ENCODE results near the gene CSF1. TPM values are rescaled to one million over a fixed set of nuclear protein-coding genes. Genes with fewer than 3 reads are reported as not detected.

CSF1 gene
- total RNA-seq, 1 experiment from 2014 or later: 3.0 TPM

DNA sequence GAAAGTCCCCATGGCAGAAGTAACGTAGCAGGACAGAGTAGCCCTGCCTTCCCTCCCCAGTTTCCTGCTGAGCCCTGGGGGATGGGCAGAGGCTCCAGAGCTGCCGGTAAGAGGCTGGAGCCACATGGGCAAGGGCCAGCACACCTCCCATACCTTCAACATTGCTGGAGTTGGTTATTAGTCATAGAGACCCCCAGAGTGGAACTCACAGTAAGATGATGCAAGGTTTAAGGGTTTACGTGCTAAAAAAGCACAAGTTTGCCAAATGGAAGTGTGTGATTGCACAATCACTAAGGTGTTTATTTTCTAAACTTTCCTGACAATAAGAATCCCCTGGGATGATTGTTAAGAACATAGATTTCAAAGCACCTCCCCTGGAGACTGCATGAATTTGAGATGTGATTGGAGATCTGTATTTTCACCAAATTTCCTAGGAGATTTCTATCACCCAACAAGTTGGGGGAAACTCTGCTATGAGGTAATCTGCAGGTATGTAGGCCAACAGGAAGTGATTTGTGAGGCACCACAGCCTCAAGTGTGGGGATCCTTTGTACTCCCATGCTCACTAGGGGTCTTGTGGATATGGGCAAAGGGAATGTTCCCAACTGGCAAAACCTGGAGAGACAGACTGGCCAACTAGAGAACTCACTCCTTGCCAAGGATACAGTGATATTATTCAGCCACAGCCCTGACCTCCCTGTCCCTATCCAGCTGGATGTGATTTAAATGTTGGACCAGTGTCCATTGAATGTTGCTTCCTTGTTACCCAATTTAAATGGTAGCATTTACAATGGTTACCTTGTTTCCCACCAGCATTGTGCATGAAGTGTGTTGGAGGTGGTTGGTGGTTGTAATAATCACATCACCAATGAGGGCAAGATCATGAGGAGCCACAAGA is 37.1 kb upstream of the CSF1 start (continued):
- TF ChIP-seq, protein P1, sequence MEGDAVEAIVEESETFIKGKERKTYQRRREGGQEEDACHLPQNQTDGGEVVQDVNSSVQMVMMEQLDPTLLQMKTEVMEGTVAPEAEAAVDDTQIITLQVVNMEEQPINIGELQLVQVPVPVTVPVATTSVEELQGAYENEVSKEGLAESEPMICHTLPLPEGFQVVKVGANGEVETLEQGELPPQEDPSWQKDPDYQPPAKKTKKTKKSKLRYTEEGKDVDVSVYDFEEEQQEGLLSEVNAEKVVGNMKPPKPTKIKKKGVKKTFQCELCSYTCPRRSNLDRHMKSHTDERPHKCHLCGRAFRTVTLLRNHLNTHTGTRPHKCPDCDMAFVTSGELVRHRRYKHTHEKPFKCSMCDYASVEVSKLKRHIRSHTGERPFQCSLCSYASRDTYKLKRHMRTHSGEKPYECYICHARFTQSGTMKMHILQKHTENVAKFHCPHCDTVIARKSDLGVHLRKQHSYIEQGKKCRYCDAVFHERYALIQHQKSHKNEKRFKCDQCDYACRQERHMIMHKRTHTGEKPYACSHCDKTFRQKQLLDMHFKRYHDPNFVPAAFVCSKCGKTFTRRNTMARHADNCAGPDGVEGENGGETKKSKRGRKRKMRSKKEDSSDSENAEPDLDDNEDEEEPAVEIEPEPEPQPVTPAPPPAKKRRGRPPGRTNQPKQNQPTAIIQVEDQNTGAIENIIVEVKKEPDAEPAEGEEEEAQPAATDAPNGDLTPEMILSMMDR (IDR thresholded peaks at IDR 0.05 in 2 of 3, conservative IDR thresholded peaks at IDR 0.05 in 1 of 3; ENCODE audit: borderline replicate concordance in 1 of 3, insufficient read depth in 1 of 3, low read depth in 2 of 3, low read length in 2 of 3): no peak
- TF ChIP-seq FOSL1 (IDR thresholded peaks at IDR 0.05; ENCODE audit: low read depth) (no peak), JUND (IDR thresholded peaks at IDR 0.05) (no peak), POLR2A (IDR thresholded peaks at IDR 0.05; ENCODE audit: borderline replicate concordance, extremely low read depth, insufficient read depth, insufficient read length) (no peak)
- TF ChIP-seq, protein P2, sequence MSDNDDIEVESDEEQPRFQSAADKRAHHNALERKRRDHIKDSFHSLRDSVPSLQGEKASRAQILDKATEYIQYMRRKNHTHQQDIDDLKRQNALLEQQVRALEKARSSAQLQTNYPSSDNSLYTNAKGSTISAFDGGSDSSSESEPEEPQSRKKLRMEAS (IDR thresholded peaks at IDR 0.05): no peak

DNA sequence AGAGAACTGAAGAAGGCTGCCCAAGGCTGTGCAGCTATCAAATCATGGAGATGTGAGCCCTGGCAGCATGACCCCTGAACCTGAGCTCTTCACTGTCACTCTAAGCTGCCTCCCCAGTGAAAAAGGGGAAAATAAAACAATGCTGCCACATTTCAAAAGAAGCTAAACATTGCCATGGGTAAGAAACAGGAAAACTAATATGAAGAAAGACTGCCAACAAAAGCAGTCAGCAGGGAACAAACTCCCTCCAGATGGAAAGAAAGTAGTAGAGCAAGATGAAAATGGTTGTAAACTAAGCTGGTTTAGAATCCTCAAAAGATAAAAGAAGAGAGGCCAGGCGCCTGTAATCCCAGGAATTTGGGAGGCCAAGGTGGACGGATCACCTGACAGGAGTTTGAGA is 36.2 kb upstream of the CSF1 start:
- H4K20me1 ChIP-seq (ENCODE audit: insufficient read depth): no peaks in the 10 kb centered on the region
- H3K4me2 ChIP-seq (ENCODE audit: low read length): no peak overlapping the region
- H3K9me3 ChIP-seq (ENCODE audit: control insufficient read depth in 1 of 2, insufficient read depth in 1 of 2, low read depth in 1 of 2, low read length in 2 of 2): no peaks in the 10 kb centered on the region
- H3K36me3 ChIP-seq (ENCODE audit: control insufficient read depth in 1 of 2, insufficient read depth in 2 of 2, low read length in 2 of 2): no peaks in the 10 kb centered on the region
- no peak for ATAC-seq
- 0 out of 4 replicates have a peak, but pooled peaks cover 0 to 6% of the 10 kb centered on the region in 2 experiments for H3K4me1 ChIP-seq (ENCODE audit: control insufficient read depth in 1 of 2, insufficient read depth in 2 of 2, low read length in 2 of 2)
- ChIA-PET POLR2A (no interaction called here), CTCF (no interaction called here), RAD21 (ENCODE audit: low non-redundant PET in 1 of 2, low total read pairs in 2 of 2, uncharacterized antibody in 2 of 2, unreplicated experiment in 2 of 2) (no interaction called here)
- no TSS peak for BruUV-seq (replicated peaks)
- TF ChIP-seq JUND (IDR thresholded peaks at IDR 0.05): no peak
- no peak for TF ChIP-seq ZNF274 (IDR thresholded peaks at IDR 0.05; ENCODE audit: low read depth, low read length)
- TF ChIP-seq EZH2 (IDR thresholded peaks at IDR 0.05): no peak
- TF ChIP-seq POLR2AphosphoS5 (IDR thresholded peaks at IDR 0.05; ENCODE audit: low read depth, low read length): no peak
- TF ChIP-seq CEBPB (IDR thresholded peaks at IDR 0.05; ENCODE audit: low read depth): no peak
- H3K9me2 ChIP-seq (ENCODE audit: insufficient read depth): no peaks in the 10 kb centered on the region
- no peak overlapping the region for H3K9ac ChIP-seq (ENCODE audit: low read length)
- no peak overlapping the region for H3K27ac ChIP-seq (ENCODE audit: low read depth, low read length)
- intact Hi-C loops (cut with micrococcal nuclease): no loop called here
- DNase-seq (ENCODE audit: low read depth, low spot score): no peak
- no peak overlapping the region for H3K4me3 ChIP-seq (replicated peaks in 1 of 2; ENCODE audit: low read depth in 1 of 2, low read length in 2 of 2)
- H3K79me2 ChIP-seq (ENCODE audit: insufficient read depth, low read length): no peaks in the 10 kb centered on the region
- 0 out of 2 replicates have a peak, but pooled peaks cover 5% of the 10 kb centered on the region for H3K27me3 ChIP-seq (ENCODE audit: insufficient read depth, low read length)
- H2AFZ ChIP-seq (ENCODE audit: low read depth, low read length, poor library complexity, severe bottlenecking): no peak overlapping the region
